Liver (tissue), 3 donors: ENCODE data around the gene NEK11.

Experiments
- ATF3 ChIP-seq: IDR thresholded peaks from 2 replicates; pipeline ENCODE4 v1.6.1; 2016; ENCODE audit warnings: antibody characterized with exemption
- CTCF ChIP-seq: fragments of 150-350 bp; IDR thresholded peaks from 2 replicates; pipeline ENCODE4 v1.5.1; 2017; ENCODE audit warnings: improper control_type of control experiment, low read depth, low read length; ENCODE audit not compliant: missing input control
- GABPA ChIP-seq, 2 donors: IDR thresholded peaks in 1 of 2; conservative IDR thresholded peaks in 1 of 2; 2 replicates each; pipeline ENCODE4 v1.6.1; 2016; ENCODE audit warnings: antibody characterized with exemption in 2 of 2, mild to moderate bottlenecking in 1 of 2, moderate library complexity in 1 of 2
- RAD21 ChIP-seq, 2 donors: IDR thresholded peaks; 2 replicates each; pipeline ENCODE4 v1.6.1; 2016; ENCODE audit warnings: antibody characterized with exemption in 2 of 2, mild to moderate bottlenecking in 2 of 2
- REST ChIP-seq: IDR thresholded peaks from 2 replicates; pipeline ENCODE4 v1.6.1; 2016; ENCODE audit warnings: antibody characterized with exemption, mild to moderate bottlenecking
- SP1 ChIP-seq: IDR thresholded peaks from 2 replicates; pipeline ENCODE4 v1.6.1; 2018; ENCODE audit warnings: antibody characterized with exemption, mild to moderate bottlenecking
- TAF1 ChIP-seq: conservative IDR thresholded peaks from 2 replicates; pipeline ENCODE4 v1.6.1; 2016; ENCODE audit warnings: antibody characterized with exemption, mild to moderate bottlenecking
- YY1 ChIP-seq: IDR thresholded peaks from 2 replicates; pipeline ENCODE4 v1.6.1; 2016; ENCODE audit warnings: antibody characterized with exemption, mild to moderate bottlenecking
- ZBTB33 ChIP-seq: IDR thresholded peaks from 2 replicates; pipeline ENCODE4 v1.6.1; 2016; ENCODE audit warnings: antibody characterized with exemption
- donor health status: healthy.
- donor health status: healthy.

DNA sequence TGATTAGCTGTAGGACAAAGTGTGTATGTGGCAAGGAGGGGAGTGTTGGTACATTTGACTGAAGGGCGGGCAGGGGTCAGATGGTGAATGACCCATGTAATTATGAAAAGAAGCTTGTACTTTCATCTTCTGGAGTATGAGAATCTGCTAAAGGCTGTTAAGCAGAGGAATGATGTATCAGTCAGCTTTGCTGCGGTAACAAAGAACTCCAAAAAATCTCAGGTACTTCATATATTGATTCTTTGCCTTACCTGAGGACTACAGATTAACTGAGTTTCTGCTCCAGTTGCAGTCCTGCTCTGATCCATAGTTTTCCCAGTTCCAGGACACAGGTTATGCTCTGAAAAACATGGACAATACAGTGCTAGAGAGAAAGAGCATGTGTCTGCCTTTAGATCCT, 115.1 kb downstream of the NEK11 start:
- TF ChIP-seq CTCF (no peak), SP1 (no peak), ATF3 (no peak), RAD21 (IDR thresholded peaks at IDR 0.05) (no peak), GABPA (IDR thresholded peaks at IDR 0.05 in 1 of 2, conservative IDR thresholded peaks at IDR 0.05 in 1 of 2) (no peak), YY1 (no peak), TAF1 (no peak), ZBTB33 (no peak), REST (no peak)
